ENCODE measurements around the gene AWAT1. TPM values are rescaled to one million over a fixed set of nuclear protein-coding genes. Genes with fewer than 3 reads are reported as not detected.

AWAT1 gene
- total and polyA plus RNA-seq, 2 donors (not counting 3 experiments of a cell fraction or from before 2014, with no cell fraction given) = not detected

- Histone ChIP-seq H3K9me1 (replicated peaks; ENCODE audit: control insufficient read depth, extremely low read depth, insufficient read depth, low read length) (no peaks in the 10 kb centered on the region), H3K9ac (replicated peaks; ENCODE audit: extremely low read depth, insufficient read depth, low read length) (no peak overlapping the region), H3K27me3 (ENCODE audit: control insufficient read depth in 2 of 2, insufficient read depth in 2 of 2, low read length in 2 of 2) (peaks cover 0 to 1% of the 10 kb centered on the region in 2 experiments), H3K4me3 (replicated peaks in 1 of 3; ENCODE audit: insufficient read depth in 1 of 3, low read depth in 1 of 3, low read length in 3 of 3) (no peak overlapping the region), H3K79me2 (ENCODE audit: control insufficient read depth, insufficient read depth, low read length) (no peaks in the 10 kb centered on the region), H3K9me3 (replicated peaks; ENCODE audit: control insufficient read depth, insufficient read depth, low read length) (no peaks in the 10 kb centered on the region), H4K20me1 (replicated peaks; ENCODE audit: control insufficient read depth, extremely low read depth, insufficient read depth, low read length) (no peaks in the 10 kb centered on the region), H3K4me1 (ENCODE audit: control insufficient read depth, extremely low read depth, insufficient read depth, low read length) (no peaks in the 10 kb centered on the region), H2AFZ (ENCODE audit: low read depth, low read length) (peak overlapping the region; percentile 21), H3K36me3 (ENCODE audit: control insufficient read depth in 2 of 2, extremely low read depth in 1 of 2, insufficient read depth in 2 of 2, low read length in 2 of 2) (no peaks in the 10 kb centered on the region), H3K27ac (ENCODE audit: insufficient read depth, low read depth, low read length) (no peak overlapping the region), H3K4me2 (ENCODE audit: insufficient read depth, low read length) (no peak overlapping the region)
- ChIA-PET CTCF (interaction anchor here (0.6 to 1.9 kb wide), 5 partner anchors 23 to 236 kb away, joined by 3 to 5 read pairs (median 3); partner anchors contain the start of gene IGBP1), POLR2A (no interaction called here)
- DNase-seq (ENCODE audit: low read depth, low spot score) (peak; percentile 59), FAIRE-seq (peak; percentile 88)
- no TSS peak for BruUV-seq (replicated peaks)
- TF ChIP-seq, protein P1, sequence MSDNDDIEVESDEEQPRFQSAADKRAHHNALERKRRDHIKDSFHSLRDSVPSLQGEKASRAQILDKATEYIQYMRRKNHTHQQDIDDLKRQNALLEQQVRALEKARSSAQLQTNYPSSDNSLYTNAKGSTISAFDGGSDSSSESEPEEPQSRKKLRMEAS (IDR thresholded peaks at IDR 0.05; ENCODE audit: insufficient read depth, insufficient read length) = no peak
- TF ChIP-seq, protein P2, sequence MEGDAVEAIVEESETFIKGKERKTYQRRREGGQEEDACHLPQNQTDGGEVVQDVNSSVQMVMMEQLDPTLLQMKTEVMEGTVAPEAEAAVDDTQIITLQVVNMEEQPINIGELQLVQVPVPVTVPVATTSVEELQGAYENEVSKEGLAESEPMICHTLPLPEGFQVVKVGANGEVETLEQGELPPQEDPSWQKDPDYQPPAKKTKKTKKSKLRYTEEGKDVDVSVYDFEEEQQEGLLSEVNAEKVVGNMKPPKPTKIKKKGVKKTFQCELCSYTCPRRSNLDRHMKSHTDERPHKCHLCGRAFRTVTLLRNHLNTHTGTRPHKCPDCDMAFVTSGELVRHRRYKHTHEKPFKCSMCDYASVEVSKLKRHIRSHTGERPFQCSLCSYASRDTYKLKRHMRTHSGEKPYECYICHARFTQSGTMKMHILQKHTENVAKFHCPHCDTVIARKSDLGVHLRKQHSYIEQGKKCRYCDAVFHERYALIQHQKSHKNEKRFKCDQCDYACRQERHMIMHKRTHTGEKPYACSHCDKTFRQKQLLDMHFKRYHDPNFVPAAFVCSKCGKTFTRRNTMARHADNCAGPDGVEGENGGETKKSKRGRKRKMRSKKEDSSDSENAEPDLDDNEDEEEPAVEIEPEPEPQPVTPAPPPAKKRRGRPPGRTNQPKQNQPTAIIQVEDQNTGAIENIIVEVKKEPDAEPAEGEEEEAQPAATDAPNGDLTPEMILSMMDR (IDR thresholded peaks at IDR 0.05; ENCODE audit: extremely low read depth in 1 of 2, insufficient read depth in 1 of 2, low read depth in 1 of 2, low read length in 2 of 2) = peak; percentile 41 to 52
- TF ChIP-seq FOS (IDR thresholded peaks at IDR 0.05; ENCODE audit: borderline replicate concordance, insufficient read depth, low read length) (no peak), MYC (IDR thresholded peaks at IDR 0.05; ENCODE audit: low read depth, low read length) (no peak), GATA2 (IDR thresholded peaks at IDR 0.05; ENCODE audit: insufficient read depth, insufficient read length, low read depth, low read length) (no peak), JUN (IDR thresholded peaks at IDR 0.05; ENCODE audit: borderline replicate concordance, insufficient read depth, insufficient read length, low read depth) (no peak), EZH2 (IDR thresholded peaks at IDR 0.05; ENCODE audit: borderline replicate concordance, low read depth, low read length, severe bottlenecking) (no peak)
- dilution Hi-C loops (cut with MboI; ENCODE audit: extremely low pct_ligation_motif_present, low sequenced_read_pairs) = no loop called here
- intact Hi-C loops (cut with micrococcal nuclease) = no loop called here
Observed at GRCh38 chrX:70196961-70197720, 37.3 kb upstream of the AWAT1 start.
